Measurements from ENCODE around the gene NOSIP.

The NOSIP gene

GRCh38 chr19:49594157-49594992, 14.0 kb upstream of the NOSIP start:
- DNase-seq, result no peak

GRCh38 chr19:49593233-49594113, 13.1 kb upstream of the NOSIP start:
- DNase-seq, result peak; percentile 22 to 68

- DNase-seq, result no peak
Observed at GRCh38 chr19:49592486-49593232, 12.3 kb upstream of the NOSIP start.

- no peak for DNase-seq
Observed at GRCh38 chr19:49591731-49592485, 11.6 kb upstream of the NOSIP start.

DNA sequence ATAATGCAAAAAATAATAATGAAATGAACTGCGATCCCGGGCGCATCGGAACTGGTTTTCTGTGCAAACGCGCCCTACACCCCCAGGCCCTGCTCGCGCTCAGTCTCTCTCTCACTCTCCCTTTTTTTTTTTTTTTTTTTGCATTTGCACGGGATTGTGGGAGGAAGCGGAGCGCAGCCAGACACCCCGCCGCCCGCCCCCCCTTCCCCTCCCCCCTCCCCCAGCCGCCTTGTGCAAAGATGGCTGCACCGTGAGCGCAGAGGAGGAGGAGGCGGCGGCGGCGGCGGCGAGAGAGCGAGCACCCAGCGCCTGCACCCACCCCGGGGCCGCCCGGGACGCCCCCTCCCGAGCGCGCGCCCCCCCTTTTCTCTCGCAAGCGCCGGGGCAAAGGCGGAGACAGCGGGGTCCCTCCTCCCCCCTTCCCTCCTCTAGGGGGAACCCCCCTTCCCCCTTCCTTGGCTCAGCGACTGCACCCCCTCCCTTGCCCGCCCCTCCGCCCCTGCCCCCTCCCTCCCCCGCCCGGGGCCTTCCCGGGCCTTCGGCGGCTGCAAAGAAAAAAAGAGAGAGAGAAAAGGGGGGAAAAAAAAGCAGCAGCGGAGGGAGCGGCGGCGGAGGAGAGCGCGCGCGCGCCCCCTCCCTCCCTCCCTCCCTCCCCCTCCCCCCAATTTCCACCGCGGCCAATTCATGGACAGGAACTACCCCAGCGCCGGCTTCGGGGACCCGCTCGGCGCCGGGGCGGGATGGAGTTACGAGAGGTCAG, 10.8 kb upstream of the NOSIP start, which contains the start of gene PRR12:
Gene PRR12 (plus strand): TSS at position 212 of the 760 bp plus-strand sequence. CDS start 473 bp downstream, at position 685.
- DNase-seq, result peak in 1 of 2 experiments; percentile 29

DNA sequence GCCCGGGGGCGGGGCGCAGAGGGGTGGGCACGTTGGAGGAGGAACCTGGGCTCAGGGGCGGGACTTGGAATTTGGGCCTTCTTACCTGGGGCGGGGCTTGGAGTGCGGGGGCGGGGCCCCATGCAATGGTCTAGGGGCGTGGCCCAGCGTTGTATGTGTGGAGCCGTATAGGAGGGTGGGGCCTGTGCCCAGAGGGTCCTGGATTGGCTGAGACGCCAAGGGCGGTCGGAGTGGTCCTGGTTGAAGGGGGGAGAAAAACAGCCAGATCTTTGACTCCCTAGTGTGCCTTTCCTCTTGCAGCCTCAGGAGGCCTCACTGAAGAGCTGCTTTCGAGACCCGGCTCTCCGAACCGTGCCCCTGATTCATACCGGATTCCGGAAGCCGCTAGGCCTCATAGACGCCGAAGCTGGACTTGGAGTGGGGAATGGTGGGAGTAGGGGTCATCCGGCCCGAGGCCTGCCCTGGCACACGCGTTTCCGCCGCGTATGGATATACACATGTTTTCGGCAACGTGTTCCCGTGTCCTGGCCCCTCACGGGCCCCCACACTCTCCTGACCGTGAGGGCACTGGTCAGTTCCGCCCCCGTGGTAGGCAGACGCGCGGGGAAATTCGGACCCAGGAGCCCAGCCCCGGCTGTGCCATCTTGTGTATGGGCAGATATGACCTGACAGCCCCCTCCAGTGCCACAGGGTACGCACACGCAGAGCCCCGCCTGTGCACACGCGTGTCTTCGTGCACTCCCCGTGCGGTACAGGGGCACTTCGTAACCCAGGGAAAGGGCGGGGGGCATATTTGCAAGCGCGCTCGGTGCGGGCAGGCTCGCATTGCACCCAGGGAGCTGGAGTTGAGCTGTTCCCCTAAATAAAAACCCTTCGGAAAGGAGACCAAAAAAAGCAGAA, 10.0 kb upstream of the NOSIP start:
- DNase-seq, result peak; percentile 62 to 81

DNA sequence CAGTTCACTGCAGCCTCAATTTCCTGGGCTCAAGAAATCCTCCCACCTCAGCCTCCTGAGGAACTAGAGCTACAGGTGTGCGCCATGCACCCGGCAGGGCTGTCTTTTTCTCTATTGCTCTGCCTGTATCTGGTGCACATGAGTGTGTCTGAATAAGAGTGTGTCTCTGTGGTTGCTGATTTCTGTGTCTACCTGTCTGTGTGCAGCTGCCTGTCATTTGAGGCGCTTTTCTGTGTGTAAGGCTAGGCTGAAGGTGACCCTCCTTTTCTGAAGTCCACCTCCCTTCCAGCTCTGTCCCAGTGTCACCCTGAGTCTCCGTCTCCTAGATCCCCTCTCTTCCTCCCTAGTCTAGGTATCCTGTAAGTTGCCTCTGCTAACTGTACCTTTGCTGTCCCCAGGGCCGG, 9.1 kb upstream of the NOSIP start:
- DNase-seq, result no peak

GRCh38 chr19:49588365-49589122, 8.2 kb upstream of the NOSIP start:
- no peak for DNase-seq

DNA sequence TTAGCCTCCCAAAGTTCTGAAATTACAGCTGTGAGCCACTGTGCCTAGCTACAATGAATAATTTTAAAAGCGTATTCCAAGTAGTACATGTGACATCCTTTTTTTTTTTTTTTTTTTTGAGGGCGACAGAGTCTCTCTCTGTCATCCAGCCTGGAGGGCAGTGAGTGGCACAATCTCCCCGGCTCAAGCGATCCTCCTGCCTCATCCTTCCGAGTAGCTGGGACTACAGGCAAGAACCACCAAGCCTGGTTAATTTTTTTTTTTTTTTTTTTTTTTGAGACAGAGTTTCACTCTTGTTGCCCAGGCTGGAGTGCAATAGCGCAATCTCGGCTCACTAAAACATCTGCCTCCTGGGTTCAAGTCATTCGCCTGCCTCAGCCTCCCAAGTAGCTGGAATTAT, 6.9 kb upstream of the NOSIP start:
- no peak for DNase-seq

DNA sequence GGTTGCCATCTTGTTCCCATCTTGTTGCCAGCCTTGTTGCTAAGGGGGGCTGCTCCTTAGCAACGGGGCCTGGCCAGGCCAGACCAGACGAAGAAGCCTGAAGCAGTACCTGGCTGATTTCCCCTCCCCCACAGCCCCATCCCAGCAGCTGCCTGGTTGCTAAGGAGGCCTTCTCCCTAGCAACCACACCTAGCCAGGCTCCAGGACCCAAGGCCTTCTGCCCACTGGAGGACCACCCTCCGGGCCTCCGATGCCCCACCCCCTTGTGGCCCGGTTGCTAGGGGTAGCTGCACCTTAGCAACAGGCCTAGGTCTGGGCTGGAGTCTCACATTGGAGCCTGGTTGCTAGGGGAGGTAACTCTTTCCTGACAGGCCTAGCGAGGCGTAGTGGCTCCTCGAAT, 4.7 kb upstream of the NOSIP start:
- no peak for DNase-seq

DNA sequence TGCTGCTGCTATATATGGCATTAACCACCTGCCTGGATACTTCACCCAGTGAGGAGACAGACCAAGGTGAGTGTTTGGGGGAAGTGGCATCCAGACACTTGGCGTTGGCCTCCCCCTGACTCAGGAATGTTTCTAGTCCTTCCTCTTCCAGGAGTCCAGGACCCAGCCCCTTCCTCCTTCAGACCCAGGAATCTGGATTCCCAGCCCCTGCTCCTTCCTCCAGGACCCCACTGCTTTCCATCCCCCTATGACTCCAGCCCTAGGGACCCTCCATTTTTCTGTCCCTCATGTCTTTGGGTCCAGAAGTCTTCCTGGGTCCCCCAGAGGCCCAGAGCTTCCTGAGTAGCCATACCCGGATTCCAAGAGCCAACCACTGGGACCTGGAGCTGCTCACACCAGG, 2.9 kb upstream of the NOSIP start:
- DNase-seq, result no peak

GRCh38 chr19:49581007-49581508, 702 bp upstream of the NOSIP start, which contains the start of gene PRRG2:
Gene PRRG2 (plus strand): TSS chr19:49581316. CDS start chr19:49583220, 1,904 bp downstream.
- no peak for DNase-seq

GRCh38 chr19:49579947-49580263, 451 bp downstream of the NOSIP start:
- no peak for DNase-seq

- DNase-seq, result no peak
Observed at GRCh38 chr19:49579193-49579592, 1.2 kb downstream of the NOSIP start.

- no peak for DNase-seq
Observed at GRCh38 chr19:49574206-49574755, 6.1 kb downstream of the NOSIP start.

GRCh38 chr19:49573425-49573824, 6.9 kb downstream of the NOSIP start:
- DNase-seq, result no peak

GRCh38 chr19:49573009-49573408, 7.3 kb downstream of the NOSIP start:
- DNase-seq, result no peak

GRCh38 chr19:49570997-49571676, 9.2 kb downstream of the NOSIP start:
- no peak for DNase-seq

All from cerebellar nuclear complex (tissue), 1 donor.